ENCODE data around the gene CD200R1L.

GRCh38 chr3:112817271-112817670 is 29.4 kb downstream of the CD200R1L start:
- TF ChIP-seq, protein P1, sequence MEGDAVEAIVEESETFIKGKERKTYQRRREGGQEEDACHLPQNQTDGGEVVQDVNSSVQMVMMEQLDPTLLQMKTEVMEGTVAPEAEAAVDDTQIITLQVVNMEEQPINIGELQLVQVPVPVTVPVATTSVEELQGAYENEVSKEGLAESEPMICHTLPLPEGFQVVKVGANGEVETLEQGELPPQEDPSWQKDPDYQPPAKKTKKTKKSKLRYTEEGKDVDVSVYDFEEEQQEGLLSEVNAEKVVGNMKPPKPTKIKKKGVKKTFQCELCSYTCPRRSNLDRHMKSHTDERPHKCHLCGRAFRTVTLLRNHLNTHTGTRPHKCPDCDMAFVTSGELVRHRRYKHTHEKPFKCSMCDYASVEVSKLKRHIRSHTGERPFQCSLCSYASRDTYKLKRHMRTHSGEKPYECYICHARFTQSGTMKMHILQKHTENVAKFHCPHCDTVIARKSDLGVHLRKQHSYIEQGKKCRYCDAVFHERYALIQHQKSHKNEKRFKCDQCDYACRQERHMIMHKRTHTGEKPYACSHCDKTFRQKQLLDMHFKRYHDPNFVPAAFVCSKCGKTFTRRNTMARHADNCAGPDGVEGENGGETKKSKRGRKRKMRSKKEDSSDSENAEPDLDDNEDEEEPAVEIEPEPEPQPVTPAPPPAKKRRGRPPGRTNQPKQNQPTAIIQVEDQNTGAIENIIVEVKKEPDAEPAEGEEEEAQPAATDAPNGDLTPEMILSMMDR (IDR thresholded peaks at IDR 0.05): no peak
- no peak for TF ChIP-seq POLR2A (IDR thresholded peaks at IDR 0.05)
